ENCODE data around the gene PIP5KL1. TPM values are rescaled to one million over a fixed set of nuclear protein-coding genes. Genes with fewer than 3 reads are reported as not detected.

The PIP5KL1 gene
- total and polyA plus RNA-seq, 2 donors (not counting 3 experiments of a cell fraction or from before 2014, with no cell fraction given), result 1.5 to 2.9 TPM

- H3K9ac ChIP-seq (replicated peaks; ENCODE audit: extremely low read depth, insufficient read depth, low read length), result no peak overlapping the region
- no peak overlapping the region for H3K4me2 ChIP-seq (ENCODE audit: insufficient read depth, low read length)
- H3K9me1 ChIP-seq (replicated peaks; ENCODE audit: control insufficient read depth, extremely low read depth, insufficient read depth, low read length), result no peaks in the 10 kb centered on the region
- ChIA-PET POLR2A (no interaction called here), CTCF (interaction anchor here (6.1 to 6.5 kb wide), 2 partner anchors 33 to 92 kb away, joined by 71 to 203 read pairs; partner anchors contain the start of gene EEIG1)
- DNase-seq (ENCODE audit: low read depth, low spot score) (no peak), FAIRE-seq (no peak)
- BruUV-seq (replicated peaks), result no TSS peak
- H3K27me3 ChIP-seq (ENCODE audit: control insufficient read depth in 2 of 2, insufficient read depth in 2 of 2, low read length in 2 of 2), result no peaks in the 10 kb centered on the region
- no peaks in the 10 kb centered on the region for H3K9me3 ChIP-seq (replicated peaks; ENCODE audit: control insufficient read depth, insufficient read depth, low read length)
- TF ChIP-seq, protein P1, sequence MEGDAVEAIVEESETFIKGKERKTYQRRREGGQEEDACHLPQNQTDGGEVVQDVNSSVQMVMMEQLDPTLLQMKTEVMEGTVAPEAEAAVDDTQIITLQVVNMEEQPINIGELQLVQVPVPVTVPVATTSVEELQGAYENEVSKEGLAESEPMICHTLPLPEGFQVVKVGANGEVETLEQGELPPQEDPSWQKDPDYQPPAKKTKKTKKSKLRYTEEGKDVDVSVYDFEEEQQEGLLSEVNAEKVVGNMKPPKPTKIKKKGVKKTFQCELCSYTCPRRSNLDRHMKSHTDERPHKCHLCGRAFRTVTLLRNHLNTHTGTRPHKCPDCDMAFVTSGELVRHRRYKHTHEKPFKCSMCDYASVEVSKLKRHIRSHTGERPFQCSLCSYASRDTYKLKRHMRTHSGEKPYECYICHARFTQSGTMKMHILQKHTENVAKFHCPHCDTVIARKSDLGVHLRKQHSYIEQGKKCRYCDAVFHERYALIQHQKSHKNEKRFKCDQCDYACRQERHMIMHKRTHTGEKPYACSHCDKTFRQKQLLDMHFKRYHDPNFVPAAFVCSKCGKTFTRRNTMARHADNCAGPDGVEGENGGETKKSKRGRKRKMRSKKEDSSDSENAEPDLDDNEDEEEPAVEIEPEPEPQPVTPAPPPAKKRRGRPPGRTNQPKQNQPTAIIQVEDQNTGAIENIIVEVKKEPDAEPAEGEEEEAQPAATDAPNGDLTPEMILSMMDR (IDR thresholded peaks at IDR 0.05; ENCODE audit: extremely low read depth in 1 of 2, insufficient read depth in 1 of 2, low read depth in 1 of 2, low read length in 2 of 2), result no peak
- TF ChIP-seq POLR2AphosphoS5 (IDR thresholded peaks at IDR 0.05; ENCODE audit: insufficient read depth, low read depth, low read length) (no peak), MYC (IDR thresholded peaks at IDR 0.05; ENCODE audit: low read depth, low read length) (no peak), JUN (IDR thresholded peaks at IDR 0.05; ENCODE audit: borderline replicate concordance, insufficient read depth, insufficient read length, low read depth) (no peak), FOS (IDR thresholded peaks at IDR 0.05; ENCODE audit: borderline replicate concordance, insufficient read depth, low read length) (no peak), EZH2 (IDR thresholded peaks at IDR 0.05; ENCODE audit: borderline replicate concordance, low read depth, low read length, severe bottlenecking) (no peak), GATA2 (IDR thresholded peaks at IDR 0.05; ENCODE audit: insufficient read depth, insufficient read length, low read depth, low read length) (no peak), POLR2A (IDR thresholded peaks at IDR 0.05; ENCODE audit: low read depth, low read length) (no peak)
- TF ChIP-seq, protein P2, sequence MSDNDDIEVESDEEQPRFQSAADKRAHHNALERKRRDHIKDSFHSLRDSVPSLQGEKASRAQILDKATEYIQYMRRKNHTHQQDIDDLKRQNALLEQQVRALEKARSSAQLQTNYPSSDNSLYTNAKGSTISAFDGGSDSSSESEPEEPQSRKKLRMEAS (IDR thresholded peaks at IDR 0.05; ENCODE audit: insufficient read depth, insufficient read length), result no peak
- H3K36me3 ChIP-seq (ENCODE audit: control insufficient read depth in 2 of 2, extremely low read depth in 1 of 2, insufficient read depth in 2 of 2, low read length in 2 of 2), result peaks cover 0 to 5% of the 10 kb centered on the region in 2 experiments
- dilution Hi-C loops (cut with MboI; ENCODE audit: extremely low pct_ligation_motif_present, low sequenced_read_pairs) (no loop called here), intact Hi-C loops (cut with micrococcal nuclease) (no loop called here)
- H3K4me3 ChIP-seq (replicated peaks in 1 of 3; ENCODE audit: insufficient read depth in 1 of 3, low read depth in 1 of 3, low read length in 3 of 3), result no peak overlapping the region
- no peak overlapping the region for H3K27ac ChIP-seq (ENCODE audit: insufficient read depth, low read depth, low read length)
- no peaks in the 10 kb centered on the region for H3K79me2 ChIP-seq (ENCODE audit: control insufficient read depth, insufficient read depth, low read length)
- H2AFZ ChIP-seq (ENCODE audit: low read depth, low read length), result no peak overlapping the region
- no peaks in the 10 kb centered on the region for H3K4me1 ChIP-seq (ENCODE audit: control insufficient read depth, extremely low read depth, insufficient read depth, low read length)
- no peaks in the 10 kb centered on the region for H4K20me1 ChIP-seq (replicated peaks; ENCODE audit: control insufficient read depth, extremely low read depth, insufficient read depth, low read length)
Measured at GRCh38 chr9:127945942-127946341, 15.4 kb upstream of the PIP5KL1 start.

All from endothelial cell of umbilical vein (primary cell).